BE2C (cell line): ENCODE measurements around the gene SPATA13.

Experiments used
- DNase-seq: peaks from one replicate; pipeline ENCODE4 v3.0.0-alpha.2; 2020
- H3K27me3 ChIP-seq: fragments of 250-450 bp; sonication (Bioruptor Pico); 2 replicates; pipeline ENCODE4 v1.5.1; 2020; ENCODE audit warnings: mild to moderate bottlenecking
- H3K36me3 ChIP-seq: fragments of 250-450 bp; sonication (Bioruptor Pico); 2 replicates; pipeline ENCODE4 v1.5.1; 2020; ENCODE audit warnings: mild to moderate bottlenecking
- H3K4me1 ChIP-seq: fragments of 250-450 bp; sonication (Bioruptor Pico); 2 replicates; pipeline ENCODE4 v1.5.1; 2020
- H3K4me3 ChIP-seq: 2 replicates; pipeline ENCODE4 v1.5.1; 2011; ENCODE audit warnings: low read depth, low read length
- H3K9me3 ChIP-seq: fragments of 250-450 bp; sonication (Bioruptor Pico); 2 replicates; pipeline ENCODE4 v1.5.1; 2020
- CTCF ChIP-seq: IDR thresholded peaks from 2 replicates; pipeline ENCODE4 v1.5.1; 2012; ENCODE audit warnings: mild to moderate bottlenecking, low read depth, low read length

The SPATA13 gene

DNA sequence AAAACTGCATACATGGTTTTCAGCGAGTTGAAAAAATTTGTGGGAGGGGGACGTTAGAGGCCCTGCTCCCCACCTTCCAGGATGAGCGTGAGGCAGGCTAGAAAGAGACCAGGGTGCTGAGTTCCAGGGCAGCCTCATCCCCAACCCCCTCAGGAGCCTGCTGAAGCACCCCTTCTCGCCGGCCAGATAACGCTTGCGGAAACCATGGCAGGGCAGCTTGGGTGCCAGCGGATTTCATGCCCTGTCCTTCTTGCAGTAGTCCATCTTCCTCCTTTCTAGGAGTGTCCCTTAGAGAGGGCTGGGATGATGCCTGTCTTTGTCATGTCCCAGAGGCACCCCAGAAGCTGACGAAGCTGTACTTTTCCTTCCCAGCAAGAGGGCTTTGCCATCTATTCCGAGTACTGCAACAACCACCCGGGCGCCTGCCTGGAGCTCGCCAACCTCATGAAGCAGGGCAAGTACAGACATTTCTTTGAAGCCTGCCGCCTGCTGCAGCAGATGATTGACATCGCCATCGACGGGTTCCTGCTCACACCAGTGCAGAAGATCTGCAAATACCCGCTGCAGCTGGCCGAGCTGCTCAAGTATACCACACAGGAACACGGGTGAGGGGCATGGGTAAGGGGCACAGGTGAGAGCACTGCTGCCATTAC lies 129.9 kb downstream of the SPATA13 start:
- no peak for DNase-seq
- Histone ChIP-seq H3K36me3 (no peaks in the 10 kb centered on the region), H3K4me3 (no peak overlapping the region), H3K27me3 (peaks cover 6% of the 10 kb centered on the region; the same call in 1 of the 2 replicates), H3K4me1 (no peaks in the 10 kb centered on the region), H3K9me3 (no peaks in the 10 kb centered on the region)
- no peak for TF ChIP-seq CTCF

DNA sequence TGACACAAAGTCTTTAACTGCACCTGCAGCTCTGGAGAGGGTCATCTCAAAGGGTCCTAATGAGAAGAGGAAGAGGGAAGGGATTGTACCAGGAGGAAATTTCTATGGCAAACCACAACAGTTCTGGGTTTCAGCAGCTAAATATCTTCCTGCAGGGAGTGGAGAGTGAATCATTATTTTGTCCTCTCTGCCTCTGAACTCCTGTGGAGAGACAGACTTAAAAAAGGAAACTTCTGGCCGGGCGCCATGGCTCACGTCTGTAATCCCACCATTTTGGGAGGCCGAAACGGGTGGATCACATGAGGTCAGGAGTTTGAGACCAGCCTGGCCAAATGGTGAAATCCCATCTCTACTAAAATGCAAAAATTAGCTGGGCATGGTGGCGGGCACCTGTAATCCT lies 132.0 kb downstream of the SPATA13 start:
- no peak overlapping the region for H3K4me3 ChIP-seq
- TF ChIP-seq CTCF, result no peak
- no peaks in the 10 kb centered on the region for H3K36me3 ChIP-seq
- no peak for DNase-seq
- H3K27me3 ChIP-seq, result peaks cover 6% of the 10 kb centered on the region; the same call in 1 of the 2 replicates
- no peaks in the 10 kb centered on the region for H3K4me1 ChIP-seq
- no peaks in the 10 kb centered on the region for H3K9me3 ChIP-seq

- peaks cover 6% of the 10 kb centered on the region; the same call in 1 of the 2 replicates for H3K27me3 ChIP-seq
- H3K4me1 ChIP-seq, result no peaks in the 10 kb centered on the region
- no peaks in the 10 kb centered on the region for H3K36me3 ChIP-seq
- no peak overlapping the region for H3K4me3 ChIP-seq
- H3K9me3 ChIP-seq, result no peaks in the 10 kb centered on the region
- DNase-seq, result no peak
- no peak for TF ChIP-seq CTCF
Observed at GRCh38 chr13:24293746-24294145, 133.2 kb downstream of the SPATA13 start.

DNA sequence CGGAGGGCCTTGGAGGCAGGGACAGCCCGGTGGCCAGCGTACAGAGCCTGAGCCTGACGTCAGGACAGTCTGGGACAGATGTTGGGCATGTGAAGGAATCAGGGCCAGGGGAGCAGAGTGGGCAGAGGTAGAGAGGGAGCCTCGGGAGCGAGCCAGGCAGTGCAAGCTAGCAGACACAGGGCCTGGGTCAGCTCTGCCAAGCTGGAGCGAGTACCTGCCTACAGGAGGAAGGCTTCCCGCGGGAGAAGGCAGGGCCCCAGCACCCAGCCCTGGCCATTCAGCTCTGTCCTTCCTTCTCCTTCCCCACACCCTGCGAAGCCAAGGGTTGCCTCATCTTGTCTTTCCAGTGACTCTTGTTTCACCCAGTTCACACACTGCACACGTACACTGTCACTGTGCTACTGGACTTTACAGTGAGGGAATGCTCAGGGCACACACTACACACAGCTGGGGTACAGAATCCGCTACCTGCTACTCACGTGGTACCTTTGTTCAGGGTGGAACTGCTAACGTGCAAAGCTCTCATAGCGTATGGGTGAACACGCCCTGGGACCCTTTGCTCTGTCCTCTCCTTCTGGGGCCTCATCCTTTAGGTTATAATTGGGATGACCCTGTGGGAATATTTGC lies 139.1 kb downstream of the SPATA13 start:
- Histone ChIP-seq H3K4me1 (no peaks in the 10 kb centered on the region), H3K9me3 (no peaks in the 10 kb centered on the region), H3K36me3 (no peaks in the 10 kb centered on the region), H3K27me3 (no peaks in the 10 kb centered on the region), H3K4me3 (no peak overlapping the region)
- TF ChIP-seq CTCF, result no peak
- DNase-seq, result no peak

- Histone ChIP-seq H3K9me3 (no peaks in the 10 kb centered on the region), H3K36me3 (no peaks in the 10 kb centered on the region), H3K4me3 (no peak overlapping the region), H3K27me3 (no peaks in the 10 kb centered on the region), H3K4me1 (no peaks in the 10 kb centered on the region)
- TF ChIP-seq CTCF, result no peak
- no peak for DNase-seq
Observed at GRCh38 chr13:24301434-24301833, 140.9 kb downstream of the SPATA13 start.

- H3K9me3 ChIP-seq, result no peaks in the 10 kb centered on the region
- no peaks in the 10 kb centered on the region for H3K27me3 ChIP-seq
- no peaks in the 10 kb centered on the region for H3K4me1 ChIP-seq
- TF ChIP-seq CTCF, result no peak
- no peak overlapping the region for H3K4me3 ChIP-seq
- no peak for DNase-seq
- no peaks in the 10 kb centered on the region for H3K36me3 ChIP-seq
Observed at GRCh38 chr13:24301911-24302310, 141.4 kb downstream of the SPATA13 start.
